ENCODE results near the gene CHRM2. TPM values are rescaled to one million over a fixed set of nuclear protein-coding genes. Genes with fewer than 3 reads are reported as not detected.

The CHRM2 gene
- total and polyA plus RNA-seq, 2 of the 8 experiments (the other 6 are each of a cell fraction or from before 2014, with no cell fraction given), result 0.17 to 0.32 TPM

GRCh38 chr7:136956671-136957070, 88.2 kb downstream of the CHRM2 start (continued):
- TF ChIP-seq KDM1A (IDR thresholded peaks at IDR 0.05; ENCODE audit: borderline replicate concordance, low read length), result no peak
- no peak for TF ChIP-seq ZNF274 (IDR thresholded peaks at IDR 0.05; ENCODE audit: borderline replicate concordance, extremely low read depth, low read length)
- no peak for TF ChIP-seq SP1 (IDR thresholded peaks at IDR 0.05; ENCODE audit: low read depth, low read length)
- TF ChIP-seq POLR2A (IDR thresholded peaks at IDR 0.05; ENCODE audit: control extremely low read depth in 1 of 2, low read depth in 2 of 2, low read length in 2 of 2), result no peak
- TF ChIP-seq RBBP5 (IDR thresholded peaks at IDR 0.05; ENCODE audit: borderline replicate concordance, low read depth, low read length), result no peak
- no peak for TF ChIP-seq MAFK (IDR thresholded peaks at IDR 0.05; ENCODE audit: low read depth, low read length)
- TF ChIP-seq BRCA1 (IDR thresholded peaks at IDR 0.05; ENCODE audit: low read depth, low read length), result no peak

All from H1 (cell line).